Heart left ventricle (tissue), 16 donors: Measurements from ENCODE around the gene CD302. TPM values are rescaled to one million over a fixed set of nuclear protein-coding genes. Genes with fewer than 3 reads are reported as not detected.
"Not testable (repeated sequence)": the region's sequence is repeated elsewhere in the genome, so short reads cannot be mapped to it uniquely, and the experiment has no call there.

Experiments used
- ATAC-seq, 4 donors: fragments of 200-7000 bp; cut with Tn5 transposase; one replicate each; pipeline ENCODE4 v1.9.1; 2020 to 2022; ENCODE audit warnings: moderate library complexity in 4 of 4, mild to moderate bottlenecking in 3 of 4, moderate number of reproducible peaks in 1 of 4
- DNase-seq, 5 donors: peaks; one replicate each; pipeline ENCODE4 v3.0.0-alpha.2; 2020
- H3K27ac ChIP-seq, 12 donors: fragments of 200-600 bp; sonication (generic) in 4 of 12; one replicate each; pipeline versions ENCODE4 v1.5.0 to v1.8.0; 2016 to 2022; ENCODE audit warnings: mild to moderate bottlenecking in 2 of 12
- H3K27me3 ChIP-seq, 9 donors: fragments of 200-600 bp; sonication (generic) in 2 of 9; one replicate each; pipeline versions ENCODE4 v1.5.1 to v1.8.0; 2016 to 2022; ENCODE audit warnings: mild to moderate bottlenecking in 3 of 9
- H3K36me3 ChIP-seq, 9 donors: fragments of 200-600 bp; sonication (generic) in 2 of 9; one replicate each; pipeline versions ENCODE4 v1.5.0 to v1.8.0; 2018 to 2022; ENCODE audit warnings: mild to moderate bottlenecking in 2 of 9
- H3K4me1 ChIP-seq, 12 donors: fragments of 200-600 bp; sonication (generic) in 4 of 12; one replicate each; pipeline versions ENCODE4 v1.5.0 to v1.8.0; 2016 to 2022; ENCODE audit warnings: mild to moderate bottlenecking in 3 of 12
- H3K4me3 ChIP-seq, 12 donors: fragments of 200-600 bp; sonication (generic) in 4 of 12; one replicate each; pipeline versions ENCODE4 v1.5.0 to v1.8.0; 2017 to 2022; ENCODE audit warnings: mild to moderate bottlenecking in 9 of 12, moderate library complexity in 4 of 12
- H3K9me3 ChIP-seq, 12 donors: fragments of 200-600 bp; sonication (generic) in 4 of 12; one replicate each; pipeline versions ENCODE4 v1.5.0 to v1.8.0; 2016 to 2022; ENCODE audit warnings: mild to moderate bottlenecking in 1 of 12
- POLR2A ChIP-seq, 2 donors: fragments of 450-650 bp; IDR thresholded peaks; one replicate each; pipeline ENCODE4 v1.6.1; 2017; ENCODE audit warnings: antibody characterized with exemption in 2 of 2, mild to moderate bottlenecking in 2 of 2, moderate library complexity in 2 of 2
- WGBS, 4 donors: extraction: QIAGEN DNeasy Blood & Tissue Kit in 2 of 4; methylation state at CpG; one replicate each; pipeline versions ENCODE4 v1.1.5 to v1.1.7; 2013 to 2018; 5-methylcytosine and 5-hydroxymethylcytosine counted together
- intact Hi-C, 10 donors: fragments of 100-400 bp; cut with DNase I; formaldehyde crosslinking; loops; one replicate each; pipeline versions ENCODE4 v1.11.1 to v1.14.2; 2022
- polyA plus RNA-seq, 2 donors: library from polyadenylated mRNA; stranded (reverse); fragments of 200-250 nt; gene quantifications; one replicate each; pipeline ENCODE4 v1.2.3, GENCODE V29; 2013
- total RNA-seq, 9 donors: library from RNA; depleted of rRNA in 2 of 9; stranded (reverse); fragments of >200 nt in 2 of 9; fragmentation: NEBNext Ultra II Directional in 3 of 9; extraction: Animal tissue kit (Norgen Biotek cat#: 25700) in 3 of 9; gene quantifications; one replicate each; pipeline versions ENCODE4 v1.1.0 to v1.2.4, GENCODE V29; 2016 to 2023
- TF ChIP-seq, protein P1 (sequence below), 12 donors: fragments of 200-600 bp; sonication (generic) in 4 of 12; IDR thresholded peaks; one replicate each; pipeline versions ENCODE4 v1.5.0 to v1.8.0; 2018 to 2022; ENCODE audit warnings: antibody characterized with exemption in 12 of 12, mild to moderate bottlenecking in 5 of 12
- donor health status: ischemic (EF 13 %, LVEDD 7.1; RV severe dilation, severe dysfunction).
- donor health status: healthy with polysubstance abuse.
- donor health status: DM: no; HTN: yes; CAD: no.
- donor health status: DM: no; HTN: no; CAD: no.
- donor health status: ischemic (EF 25% LVEDD 6.9; RV normal size, moderate dysfunction).
- donor health status: ischemic (EF 25% LVEDD 5.7; RV mildly dilated, moderate dysfunction).
- donor health status: healthy.
- donor health status: DM: yes; HTN: yes; CAD: no.
- donor health status: ischemic (EF 35%, LVEDD 5.7; RV mildly dilated, moderate dysfunction).
- donor health status: nonischemic (EF 11% LVEDD 7.7; RV severe dilation, severe dysfunction).
- donor health status: DM: yes; HTN: yes; CAD: no.
- donor health status: PGD.
- donor health status: ischemic (EF 29% LVEDD 5.4; RV normal size, mild dysfunction).
- donor health status: nonischemic (EF 23%, LVEDD 6.1; RV moderate dilation, normal function).

CD302 gene
- total and polyA plus RNA-seq, 11 donors = 5.2 to 24.9 (median 10.5) TPM

DNA sequence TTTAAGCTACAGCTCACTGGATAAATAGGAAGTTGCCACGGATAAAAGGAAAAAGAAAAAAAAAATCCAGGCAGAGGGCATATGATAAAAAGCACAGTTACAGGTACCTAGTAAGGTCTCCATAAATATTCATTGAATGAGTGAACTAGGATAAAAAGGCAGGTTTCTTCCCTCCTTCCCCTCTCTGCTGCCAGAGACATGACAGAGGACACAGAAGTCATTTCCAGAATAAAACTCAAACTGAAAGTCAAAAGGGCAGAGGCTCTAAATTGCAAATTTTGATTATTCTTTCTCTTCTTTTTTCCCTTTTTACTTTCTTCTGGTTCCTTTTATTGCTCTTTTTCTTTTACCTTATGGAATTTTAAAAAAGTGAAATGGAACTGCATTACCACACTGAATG lies 7.7 kb downstream of the CD302 start:
- no peak for ATAC-seq
- H3K4me1 ChIP-seq = peaks cover 0 to 44% (median 4%) of the 10 kb centered on the region in 12 donors
- WGBS, 4 donors = 34 to 59% (median 51%) methylated on average over 1 of the region's 1 CpG
- no peak overlapping the region for H3K27ac ChIP-seq
- TF ChIP-seq POLR2A (IDR thresholded peaks at IDR 0.05) = no peak
- TF ChIP-seq, protein P1, sequence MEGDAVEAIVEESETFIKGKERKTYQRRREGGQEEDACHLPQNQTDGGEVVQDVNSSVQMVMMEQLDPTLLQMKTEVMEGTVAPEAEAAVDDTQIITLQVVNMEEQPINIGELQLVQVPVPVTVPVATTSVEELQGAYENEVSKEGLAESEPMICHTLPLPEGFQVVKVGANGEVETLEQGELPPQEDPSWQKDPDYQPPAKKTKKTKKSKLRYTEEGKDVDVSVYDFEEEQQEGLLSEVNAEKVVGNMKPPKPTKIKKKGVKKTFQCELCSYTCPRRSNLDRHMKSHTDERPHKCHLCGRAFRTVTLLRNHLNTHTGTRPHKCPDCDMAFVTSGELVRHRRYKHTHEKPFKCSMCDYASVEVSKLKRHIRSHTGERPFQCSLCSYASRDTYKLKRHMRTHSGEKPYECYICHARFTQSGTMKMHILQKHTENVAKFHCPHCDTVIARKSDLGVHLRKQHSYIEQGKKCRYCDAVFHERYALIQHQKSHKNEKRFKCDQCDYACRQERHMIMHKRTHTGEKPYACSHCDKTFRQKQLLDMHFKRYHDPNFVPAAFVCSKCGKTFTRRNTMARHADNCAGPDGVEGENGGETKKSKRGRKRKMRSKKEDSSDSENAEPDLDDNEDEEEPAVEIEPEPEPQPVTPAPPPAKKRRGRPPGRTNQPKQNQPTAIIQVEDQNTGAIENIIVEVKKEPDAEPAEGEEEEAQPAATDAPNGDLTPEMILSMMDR (IDR thresholded peaks at IDR 0.05) = no peak
- no peaks in the 10 kb centered on the region for H3K27me3 ChIP-seq
- intact Hi-C loops = loop anchor here in 3 of 10 donors (5.0 to 10.0 kb wide), 2 partner anchors 33 to 176 kb away; partner anchors contain the start of gene BAZ2B (in 2 of the 3)
- H3K36me3 ChIP-seq = no peaks in the 10 kb centered on the region
- H3K4me3 ChIP-seq = no peak overlapping the region
- no peaks in the 10 kb centered on the region for H3K9me3 ChIP-seq
- DNase-seq = no peak

DNA sequence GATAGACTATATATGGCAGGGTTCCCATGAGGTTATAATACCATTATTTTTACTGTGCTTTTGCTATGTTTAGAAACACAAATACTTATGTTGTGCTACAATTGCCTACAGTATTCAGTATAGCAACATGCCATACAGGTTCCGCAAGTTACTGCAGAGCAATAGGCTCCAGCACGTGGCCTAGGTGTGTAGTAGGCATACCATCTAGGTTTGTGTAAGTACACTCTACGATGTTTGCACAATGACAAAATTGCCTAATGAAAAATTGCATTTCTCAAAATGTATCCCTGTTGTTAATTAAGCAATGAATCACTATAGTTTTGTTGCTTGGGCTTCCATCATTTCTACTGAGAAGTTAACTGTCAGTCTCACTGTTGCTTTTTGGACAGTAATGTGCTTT lies 9.8 kb downstream of the CD302 start:
- no peaks in the 10 kb centered on the region for H3K36me3 ChIP-seq
- H3K9me3 ChIP-seq = no peaks in the 10 kb centered on the region
- no peak overlapping the region for H3K4me3 ChIP-seq
- 96 to 97% (median 97%) methylated on average over 3 of the region's 3 CpGs for WGBS, 4 donors
- peaks cover 0 to 43% (median 2%) of the 10 kb centered on the region in 12 donors for H3K4me1 ChIP-seq
- ATAC-seq = no peak
- intact Hi-C loops = no loop called here
- H3K27me3 ChIP-seq = no peaks in the 10 kb centered on the region
- no peak overlapping the region for H3K27ac ChIP-seq
- no peak for DNase-seq
- TF ChIP-seq, protein P1 (IDR thresholded peaks at IDR 0.05) = no peak
- TF ChIP-seq POLR2A (IDR thresholded peaks at IDR 0.05) = no peak

DNA sequence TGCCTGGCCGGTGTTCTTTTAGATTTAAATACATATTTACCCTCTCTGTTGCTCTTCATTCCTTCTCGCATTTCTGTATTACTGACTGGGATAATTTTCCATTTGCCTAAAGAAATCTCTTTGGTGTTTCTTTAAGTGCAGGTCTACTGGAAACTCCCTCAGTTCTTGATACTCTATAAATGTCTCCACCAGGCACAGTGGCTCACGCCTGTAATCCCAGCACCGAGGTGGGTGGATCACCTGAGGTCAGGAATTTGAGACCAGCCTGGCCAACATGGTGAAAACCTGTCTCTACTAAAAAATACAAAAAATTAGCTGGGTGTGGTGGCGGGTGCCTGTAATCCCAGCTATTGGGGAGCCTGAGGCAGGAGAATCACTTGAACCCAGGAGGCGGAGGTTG lies 10.4 kb downstream of the CD302 start:
- WGBS, 4 donors = 91 to 96% (median 95%) methylated on average over 6 of the region's 6 CpGs
- peaks cover 0 to 37% (median 2%) of the 10 kb centered on the region in 12 donors for H3K4me1 ChIP-seq
- DNase-seq, H3K27ac ChIP-seq, ATAC-seq, H3K27me3 ChIP-seq, H3K4me3 ChIP-seq, intact Hi-C loops, H3K9me3 ChIP-seq, H3K36me3 ChIP-seq: not testable (repeated sequence)

DNA sequence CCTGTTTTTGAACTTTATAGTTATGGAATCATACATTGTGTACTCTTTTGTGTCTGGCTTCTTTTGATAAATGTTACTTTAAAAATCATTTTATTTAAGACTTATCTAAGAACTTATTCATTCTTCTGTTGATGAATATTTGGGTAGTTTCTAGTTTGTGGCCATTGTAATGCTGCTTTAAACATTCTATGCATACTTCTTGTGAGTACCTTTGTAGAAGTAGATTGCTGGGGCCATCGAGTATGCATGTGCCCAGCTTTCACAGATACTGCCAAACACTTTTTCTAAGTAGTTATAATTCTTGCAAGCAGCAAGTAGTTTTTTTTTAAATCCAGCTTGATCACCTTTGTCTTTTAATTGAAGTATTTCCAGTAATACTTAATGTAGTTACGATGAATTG lies 11.1 kb downstream of the CD302 start:
- ATAC-seq (no peak), DNase-seq (no peak)
- peaks cover 0 to 37% (median 2%) of the 10 kb centered on the region in 12 donors for H3K4me1 ChIP-seq
- H3K4me3 ChIP-seq = no peak overlapping the region
- no peaks in the 10 kb centered on the region for H3K36me3 ChIP-seq
- H3K27me3 ChIP-seq = no peaks in the 10 kb centered on the region
- H3K27ac ChIP-seq = no peak overlapping the region
- no peaks in the 10 kb centered on the region for H3K9me3 ChIP-seq
- WGBS, 4 donors = 79 to 85% (median 82%) methylated on average over 2 of the region's 2 CpGs
- intact Hi-C loops = no loop called here
- TF ChIP-seq, protein P1 (IDR thresholded peaks at IDR 0.05) = no peak
- TF ChIP-seq POLR2A (IDR thresholded peaks at IDR 0.05) = no peak

DNA sequence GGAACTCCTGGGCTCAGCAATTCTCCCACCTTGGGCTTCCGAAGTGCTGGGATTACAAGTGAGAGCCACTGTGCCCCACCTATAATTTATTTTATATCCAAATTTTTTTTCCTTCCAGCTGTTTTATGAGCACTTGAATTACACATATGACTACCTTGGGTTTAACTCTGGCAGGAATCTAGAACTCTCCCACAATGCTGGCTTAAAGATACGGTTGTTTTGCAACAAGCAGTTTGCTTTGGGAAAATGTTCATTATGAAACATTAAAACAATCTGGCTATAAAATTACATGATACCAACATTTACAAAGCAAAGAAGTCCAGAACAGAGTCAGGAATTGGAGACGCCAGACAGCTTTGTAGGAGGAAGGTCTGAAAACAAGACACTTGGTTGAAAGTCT lies 12.8 kb downstream of the CD302 start:
- Histone ChIP-seq H3K36me3 (peaks cover 0 to 8% (median 5%) of the 10 kb centered on the region in 9 donors), H3K4me1 (peaks cover 0 to 31% (median 0%) of the 10 kb centered on the region in 12 donors), H3K4me3 (no peak overlapping the region), H3K9me3 (no peaks in the 10 kb centered on the region), H3K27ac (no peak overlapping the region), H3K27me3 (no peaks in the 10 kb centered on the region)
- TF ChIP-seq, protein P1 (IDR thresholded peaks at IDR 0.05) = no peak
- TF ChIP-seq POLR2A (IDR thresholded peaks at IDR 0.05) = no peak
- peak in 1 of 4 donors; percentile 18 for ATAC-seq
- WGBS, 4 donors = 88 to 96% (median 92%) methylated on average over 3 of the region's 3 CpGs
- intact Hi-C loops = no loop called here
- DNase-seq = no peak

DNA sequence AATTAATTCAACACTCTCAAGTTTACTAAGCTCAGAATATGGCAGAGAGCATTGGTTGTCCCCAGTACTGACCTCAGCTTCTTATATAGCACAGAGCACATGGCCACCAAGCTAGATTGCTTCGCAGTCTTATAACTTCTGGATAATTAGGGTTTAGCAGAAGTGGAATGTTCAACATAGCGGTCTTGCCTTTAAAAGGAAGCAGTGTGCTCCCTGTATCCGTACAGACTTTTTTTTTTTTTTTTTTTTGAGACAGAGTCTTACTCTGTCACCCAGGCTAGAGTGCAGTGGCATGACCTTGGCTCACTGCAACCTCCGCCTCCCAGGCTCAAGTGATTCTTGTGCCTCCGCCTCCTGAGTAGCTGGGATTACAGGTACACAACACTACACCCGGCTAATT lies 13.3 kb downstream of the CD302 start:
- H3K27me3 ChIP-seq, H3K4me3 ChIP-seq, H3K27ac ChIP-seq, DNase-seq, H3K9me3 ChIP-seq: not testable (repeated sequence)
- intact Hi-C loops = loop anchor here in 1 of 10 donors (5.0 kb wide), 1 partner anchor 47 kb away; no protein-coding TSS in a partner anchor
- peak in 1 of 4 donors; percentile 16 for ATAC-seq
- Histone ChIP-seq H3K36me3 (peaks cover 0 to 13% (median 9%) of the 10 kb centered on the region in 9 donors), H3K4me1 (peaks cover 0 to 27% (median 0%) of the 10 kb centered on the region in 12 donors)
- WGBS, 4 donors = 88 to 92% (median 90%) methylated on average over 6 of the region's 6 CpGs
